ENCODE measurements around the gene TBC1D22A.
A peak's percentile ranks its signal among the peaks of the same experiment; 100 is the strongest.

The TBC1D22A gene

GRCh38 chr22:47196881-47197772 is 434.7 kb downstream of the TBC1D22A start:
- no peak overlapping the region for H3K4me3 ChIP-seq (replicated peaks; ENCODE audit: low read depth, low read length)
- DNase-seq (ENCODE audit: low read depth) = no peak
- TF ChIP-seq, protein P1, sequence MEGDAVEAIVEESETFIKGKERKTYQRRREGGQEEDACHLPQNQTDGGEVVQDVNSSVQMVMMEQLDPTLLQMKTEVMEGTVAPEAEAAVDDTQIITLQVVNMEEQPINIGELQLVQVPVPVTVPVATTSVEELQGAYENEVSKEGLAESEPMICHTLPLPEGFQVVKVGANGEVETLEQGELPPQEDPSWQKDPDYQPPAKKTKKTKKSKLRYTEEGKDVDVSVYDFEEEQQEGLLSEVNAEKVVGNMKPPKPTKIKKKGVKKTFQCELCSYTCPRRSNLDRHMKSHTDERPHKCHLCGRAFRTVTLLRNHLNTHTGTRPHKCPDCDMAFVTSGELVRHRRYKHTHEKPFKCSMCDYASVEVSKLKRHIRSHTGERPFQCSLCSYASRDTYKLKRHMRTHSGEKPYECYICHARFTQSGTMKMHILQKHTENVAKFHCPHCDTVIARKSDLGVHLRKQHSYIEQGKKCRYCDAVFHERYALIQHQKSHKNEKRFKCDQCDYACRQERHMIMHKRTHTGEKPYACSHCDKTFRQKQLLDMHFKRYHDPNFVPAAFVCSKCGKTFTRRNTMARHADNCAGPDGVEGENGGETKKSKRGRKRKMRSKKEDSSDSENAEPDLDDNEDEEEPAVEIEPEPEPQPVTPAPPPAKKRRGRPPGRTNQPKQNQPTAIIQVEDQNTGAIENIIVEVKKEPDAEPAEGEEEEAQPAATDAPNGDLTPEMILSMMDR (IDR thresholded peaks at IDR 0.05; ENCODE audit: low read length, missing control alignments) = no peak

DNA sequence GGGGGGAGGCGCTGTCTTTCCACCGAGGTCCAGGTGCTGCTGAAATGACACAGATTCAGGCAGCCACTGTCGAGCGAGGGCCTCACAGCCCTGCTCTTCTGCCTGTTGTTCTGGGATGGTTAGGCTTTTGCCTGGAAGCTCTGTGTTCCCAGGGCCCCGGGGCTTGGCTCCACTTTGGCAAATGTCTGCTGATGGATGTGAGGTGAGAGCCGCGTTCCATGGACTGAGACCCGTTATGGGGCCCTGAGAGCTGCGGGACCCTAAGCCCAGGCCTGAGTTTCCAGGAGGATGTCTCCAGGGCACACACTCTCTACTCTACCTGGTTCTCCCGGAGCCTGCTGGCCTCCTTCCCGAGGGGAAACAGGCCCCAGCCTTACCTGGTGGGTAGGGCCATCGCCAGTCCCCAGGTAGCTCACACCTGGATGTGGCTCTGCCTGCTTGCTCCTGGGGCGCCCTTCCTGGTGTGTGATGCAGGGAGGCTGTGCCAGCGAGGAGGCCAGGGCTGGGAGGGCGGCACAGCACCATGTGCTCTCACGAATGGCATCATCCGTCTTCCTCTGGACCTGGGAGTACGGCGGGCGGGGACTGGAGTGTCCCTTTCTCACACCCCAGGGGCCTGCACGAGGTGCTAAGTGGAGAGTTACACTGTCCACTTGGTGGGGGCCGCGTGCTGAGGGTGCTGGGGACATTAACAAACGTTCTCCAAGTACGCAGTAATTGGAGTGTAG is 435.5 kb downstream of the TBC1D22A start:
- H3K4me3 ChIP-seq (replicated peaks; ENCODE audit: low read depth, low read length) = no peak overlapping the region
- TF ChIP-seq, protein P1 (IDR thresholded peaks at IDR 0.05; ENCODE audit: low read length, missing control alignments) = no peak
- DNase-seq (ENCODE audit: low read depth) = no peak

DNA sequence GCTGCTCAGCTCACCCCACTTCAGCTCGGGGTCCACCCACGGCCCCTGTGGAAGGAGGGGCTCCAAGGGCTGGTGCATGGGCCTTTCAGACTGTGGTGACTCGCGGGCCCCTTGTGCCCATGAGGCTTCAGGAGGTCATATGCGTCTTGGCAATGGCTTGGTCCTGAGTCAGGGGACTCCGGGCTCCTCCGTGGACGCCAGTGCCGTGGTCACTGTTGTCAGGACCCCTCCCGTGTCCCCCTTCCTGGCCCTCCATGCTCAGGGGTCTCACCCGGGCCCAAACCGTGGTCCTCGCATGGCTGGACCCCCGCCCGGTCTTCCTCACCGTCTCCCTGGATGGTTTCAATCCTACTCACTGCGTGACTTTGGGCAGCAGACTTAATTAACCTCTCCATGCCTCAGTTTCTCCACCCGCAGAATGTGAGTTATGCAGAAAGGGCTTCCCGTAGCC is 436.4 kb downstream of the TBC1D22A start:
- no peak for DNase-seq (ENCODE audit: low read depth)
- no peak overlapping the region for H3K4me3 ChIP-seq (replicated peaks; ENCODE audit: low read depth, low read length)
- TF ChIP-seq, protein P1 (IDR thresholded peaks at IDR 0.05; ENCODE audit: low read length, missing control alignments) = no peak

DNA sequence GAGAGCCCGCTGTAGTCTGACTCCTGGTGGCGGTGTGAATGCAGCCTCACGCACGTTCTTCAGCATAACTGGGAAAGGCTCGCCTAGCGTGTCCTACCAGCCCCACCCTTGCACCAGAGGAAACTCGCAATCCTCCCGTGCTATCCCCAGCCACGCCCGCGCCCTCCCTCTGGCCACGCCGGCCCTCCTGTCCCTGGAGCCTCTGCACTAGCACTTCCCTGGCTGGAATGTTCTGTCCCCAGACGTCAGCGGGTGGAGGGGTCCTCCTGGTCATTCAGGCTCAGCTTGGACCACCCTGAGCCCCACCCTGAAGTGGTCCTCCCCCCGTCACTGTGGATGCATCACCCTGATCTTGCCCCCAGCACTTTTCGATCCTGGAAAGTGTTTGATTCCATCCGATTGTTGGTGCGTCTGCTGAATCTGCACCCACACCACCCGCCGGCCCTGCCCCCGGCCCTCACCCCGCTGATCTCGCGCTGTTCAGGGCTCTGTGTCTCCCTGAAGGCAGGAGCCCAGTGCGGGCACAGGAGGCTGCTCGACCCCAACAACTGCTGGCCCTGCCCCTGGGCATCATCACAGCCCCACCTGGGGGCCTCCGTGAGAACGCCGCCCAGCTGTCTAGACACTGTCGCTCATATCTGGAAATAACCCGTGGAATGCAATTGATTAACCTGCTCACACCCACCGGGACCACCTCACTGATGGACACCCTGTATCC is 437.0 kb downstream of the TBC1D22A start:
- no peak for DNase-seq (ENCODE audit: low read depth)
- TF ChIP-seq, protein P1 (IDR thresholded peaks at IDR 0.05; ENCODE audit: low read length, missing control alignments) = no peak
- no peak overlapping the region for H3K4me3 ChIP-seq (replicated peaks; ENCODE audit: low read depth, low read length)

DNA sequence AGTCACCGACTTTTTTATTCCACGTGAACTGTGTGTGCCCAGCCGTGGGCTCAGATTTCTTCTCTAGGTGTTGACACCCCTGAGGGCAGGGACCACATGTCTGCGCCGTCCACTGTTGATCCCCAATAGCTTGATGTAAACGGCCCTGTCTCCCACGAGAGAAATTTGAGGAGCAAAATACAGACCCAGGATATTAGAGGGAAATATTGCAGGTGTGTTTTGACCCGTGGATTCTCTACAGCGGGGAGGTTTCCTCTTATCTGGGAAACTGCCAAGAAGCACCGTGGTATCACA is 437.5 kb downstream of the TBC1D22A start:
- no peak for DNase-seq (ENCODE audit: low read depth)
- TF ChIP-seq, protein P1 (IDR thresholded peaks at IDR 0.05; ENCODE audit: low read length, missing control alignments) = no peak
- H3K4me3 ChIP-seq (replicated peaks; ENCODE audit: low read depth, low read length) = no peak overlapping the region

DNA sequence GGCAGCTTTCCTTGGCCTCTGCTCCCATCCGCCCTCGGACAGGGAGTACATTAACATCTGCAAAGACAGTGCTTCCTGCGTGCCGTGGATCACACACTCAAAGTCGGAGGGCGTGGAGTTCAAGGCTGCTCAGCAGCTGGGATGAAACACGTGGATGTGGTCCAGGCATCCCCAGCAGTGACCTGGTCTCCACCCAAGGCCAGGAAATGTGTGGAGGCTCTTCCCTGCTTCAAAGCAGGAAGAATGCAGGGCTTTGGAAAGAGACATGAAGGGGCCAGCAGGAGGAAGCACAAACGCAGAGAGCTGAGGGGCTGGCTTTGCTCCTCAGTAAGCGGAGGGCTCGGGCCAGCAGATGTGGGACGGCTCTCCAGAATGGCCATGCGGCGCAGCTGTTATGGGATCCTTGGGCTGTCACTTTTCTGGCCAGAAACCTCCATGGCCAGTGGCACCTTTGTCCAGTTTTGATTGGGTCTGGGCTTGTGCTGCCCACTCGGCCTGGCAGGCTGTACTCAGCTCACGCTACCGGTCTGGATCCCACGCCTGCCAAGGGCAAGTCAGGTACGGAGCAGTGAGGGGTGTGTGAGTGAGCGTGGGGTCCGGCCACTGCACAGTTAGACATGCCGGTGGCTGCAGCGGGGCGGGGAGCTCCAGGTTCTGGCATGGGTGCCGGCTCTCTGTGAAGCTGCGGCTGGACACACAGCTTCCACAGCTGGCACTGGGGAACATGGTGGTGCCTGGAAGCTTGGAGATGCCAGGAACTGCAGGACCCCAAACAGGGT is 438.0 kb downstream of the TBC1D22A start:
- DNase-seq (ENCODE audit: low read depth) = peak; percentile 32
- H3K4me3 ChIP-seq (replicated peaks; ENCODE audit: low read depth, low read length) = no peak overlapping the region
- TF ChIP-seq, protein P1 (IDR thresholded peaks at IDR 0.05; ENCODE audit: low read length, missing control alignments) = peak; percentile 12
